ENCODE results near the gene EHMT2.

EHMT2 gene

GRCh38 chr6:31928672-31928939 is 31.1 kb upstream of the EHMT2 start:
- CTCF ChIA-PET, result no interaction called here
- POLR2A ChIA-PET (ENCODE audit: low non-redundant PET), result no interaction called here

GRCh38 chr6:31927863-31928671 is 30.6 kb upstream of the EHMT2 start:
- no peak for DNase-seq (ENCODE audit: low spot score)
- no peak for TF ChIP-seq CTCF (conservative IDR thresholded peaks at IDR 0.05; ENCODE audit: low read depth)
- CTCF ChIA-PET, result no interaction called here
- no peak overlapping the region for H3K27ac ChIP-seq
- POLR2A ChIA-PET (ENCODE audit: low non-redundant PET), result no interaction called here

More at GRCh38 chr6:31928672-31928939, 31.1 kb upstream of the EHMT2 start:
- no peak for TF ChIP-seq CTCF (conservative IDR thresholded peaks at IDR 0.05; ENCODE audit: low read depth)
- DNase-seq (ENCODE audit: low spot score), result no peak
- no peak overlapping the region for H3K27ac ChIP-seq

GRCh38 chr6:31927242-31927862 is 29.9 kb upstream of the EHMT2 start, which contains the start of gene C2:
Gene C2 (plus strand): TSS chr6:31927717. CDS start chr6:31927753, 36 bp downstream.
- no peak for DNase-seq (ENCODE audit: low spot score)
- H3K27ac ChIP-seq, result no peak within 1 kb of the TSS
- CTCF ChIA-PET, result no interaction called here
- POLR2A ChIA-PET (ENCODE audit: low non-redundant PET), result no interaction called here
- no peak for TF ChIP-seq CTCF (conservative IDR thresholded peaks at IDR 0.05; ENCODE audit: low read depth)

GRCh38 chr6:31922942-31923341 is 25.4 kb upstream of the EHMT2 start:
- ChIA-PET CTCF (interaction anchor here (0.6 to 1.6 kb wide), 2 partner anchors 21 to 28 kb away, joined by 4 to 6 read pairs; no protein-coding TSS in a partner anchor), POLR2A (ENCODE audit: low non-redundant PET) (interaction anchor here (0.6 kb wide), 1 partner anchor 30 kb away, joined by 3 read pairs; no protein-coding TSS in a partner anchor)
- no peak for TF ChIP-seq CTCF (conservative IDR thresholded peaks at IDR 0.05; ENCODE audit: low read depth)
- no peak overlapping the region for H3K27ac ChIP-seq
- DNase-seq (ENCODE audit: low spot score), result no peak

GRCh38 chr6:31920811-31921210 is 23.3 kb upstream of the EHMT2 start:
- ChIA-PET CTCF (no interaction called here), POLR2A (ENCODE audit: low non-redundant PET) (no interaction called here)
- DNase-seq (ENCODE audit: low spot score), result no peak
- no peak overlapping the region for H3K27ac ChIP-seq
- TF ChIP-seq CTCF (conservative IDR thresholded peaks at IDR 0.05; ENCODE audit: low read depth), result no peak

- DNase-seq (ENCODE audit: low spot score), result no peak
- no peak overlapping the region for H3K27ac ChIP-seq
- ChIA-PET CTCF (interaction anchor here (0.5 to 1.0 kb wide), 2 partner anchors 33 to 56 kb away, joined by 3 to 4 read pairs; no protein-coding TSS in a partner anchor), POLR2A (ENCODE audit: low non-redundant PET) (no interaction called here)
- TF ChIP-seq CTCF (conservative IDR thresholded peaks at IDR 0.05; ENCODE audit: low read depth), result no peak
These were observed 22.3 kb upstream of the EHMT2 start for GRCh38 chr6:31919624-31920303.
